GM18861 (cell line): ENCODE measurements around the gene SCFD2.
"Not testable (repeated sequence)": the region's sequence is repeated elsewhere in the genome, so short reads cannot be mapped to it uniquely, and the experiment has no call there.

ENCODE experiments used
- ATAC-seq: cut with Tn5 transposase; IDR thresholded peaks from one replicate; pipeline ENCODE4 v1.9.1; 2021; ENCODE audit not compliant: unreplicated experiment

The SCFD2 gene

DNA sequence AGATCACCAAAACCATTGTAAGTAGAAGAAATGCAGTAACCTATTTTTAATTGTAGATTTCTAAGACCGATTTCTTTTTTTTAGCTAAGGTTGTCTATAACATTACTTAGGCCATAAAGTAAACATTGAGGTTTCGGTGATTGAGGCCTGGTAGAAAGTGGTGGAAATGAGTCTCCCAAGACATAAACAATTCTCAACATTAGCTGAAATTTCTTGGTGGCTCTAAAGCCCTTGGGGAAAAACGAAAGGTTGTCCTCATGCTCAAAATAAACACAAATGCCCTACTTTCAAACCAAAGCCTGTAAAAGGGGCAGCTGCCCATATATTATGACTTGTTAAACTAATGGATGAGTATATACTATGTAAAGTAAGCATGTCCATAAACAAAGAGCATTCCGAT is 98.8 kb downstream of the SCFD2 start:
- no peak for ATAC-seq

DNA sequence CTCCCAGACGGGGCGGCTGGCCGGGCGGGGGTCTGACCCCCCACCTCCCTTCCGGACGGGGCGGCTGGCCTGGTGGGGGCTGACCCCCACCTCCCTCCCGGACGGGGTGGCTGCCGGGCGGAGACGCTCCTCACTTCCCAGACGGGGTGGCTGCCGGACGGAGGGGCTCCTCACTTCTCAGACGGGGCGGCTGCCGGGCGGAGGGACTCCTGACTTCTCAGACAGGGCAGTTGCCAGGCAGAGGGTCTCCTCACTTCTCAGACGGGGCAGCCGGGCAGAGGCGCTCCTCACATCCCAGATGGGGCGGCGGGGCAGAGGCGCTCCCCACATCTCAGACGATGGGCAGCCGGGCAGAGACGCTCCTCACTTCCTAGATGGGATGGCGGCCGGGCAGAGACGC is 109.9 kb downstream of the SCFD2 start:
- ATAC-seq: not testable (repeated sequence)

DNA sequence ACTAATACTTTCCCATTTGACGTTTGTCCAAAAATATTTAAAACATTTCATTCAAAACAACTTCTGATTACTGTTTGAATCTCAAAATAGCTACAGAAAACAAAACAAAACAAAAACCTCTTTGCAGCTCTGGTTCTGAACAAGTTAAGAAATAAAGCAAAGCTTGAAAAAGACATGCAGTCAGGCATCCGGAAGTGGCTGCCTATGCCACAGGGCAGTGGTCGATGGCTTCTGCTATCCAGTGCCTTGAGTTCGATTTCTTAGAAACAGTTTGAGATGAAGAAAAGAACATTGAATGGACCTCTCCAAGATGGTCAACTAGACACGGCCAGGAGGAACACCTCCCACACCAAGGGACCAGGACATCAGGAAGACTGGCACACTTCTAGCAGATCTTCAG is 125.3 kb downstream of the SCFD2 start:
- no peak for ATAC-seq

DNA sequence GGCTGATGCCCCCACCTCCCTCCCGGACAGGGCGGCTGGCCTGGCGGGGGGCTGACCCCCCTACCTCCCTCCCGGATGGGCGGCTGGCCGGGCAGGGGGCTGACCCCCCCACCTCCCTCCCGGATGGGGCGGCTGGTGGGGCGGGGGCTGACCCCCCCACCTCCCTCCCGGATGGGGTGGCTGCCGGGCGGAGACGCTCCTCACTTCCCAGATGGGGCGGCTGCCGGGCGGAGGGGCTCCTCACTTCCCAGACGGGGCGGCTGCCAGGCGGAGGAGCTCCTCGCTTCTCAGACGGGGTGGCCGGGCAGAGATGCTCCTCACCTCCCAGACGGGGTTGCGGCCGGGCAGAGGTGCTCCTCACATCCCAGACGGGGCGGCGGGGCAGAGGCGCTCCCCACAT is 127.5 kb downstream of the SCFD2 start:
- not testable (repeated sequence) for ATAC-seq

DNA sequence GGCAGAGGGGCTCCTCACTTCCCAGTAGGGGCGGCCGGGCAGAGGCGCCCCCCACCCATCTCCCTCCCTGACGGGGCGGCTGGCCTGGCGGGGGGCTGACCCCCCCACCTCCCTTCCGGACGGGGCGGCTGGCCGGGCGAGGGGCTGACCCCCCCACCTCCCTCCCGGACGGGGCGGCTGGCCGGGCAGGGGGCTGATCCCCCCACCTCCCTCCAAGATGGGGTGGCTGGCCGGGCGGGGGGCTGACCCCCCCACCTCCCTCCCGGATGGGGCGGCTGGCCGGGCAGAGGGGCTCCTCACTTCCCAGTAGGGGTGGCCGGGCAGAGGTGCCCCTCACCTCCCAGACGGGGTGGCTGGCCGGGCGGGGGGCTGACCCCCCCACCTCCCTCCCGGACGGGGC is 128.1 kb downstream of the SCFD2 start:
- ATAC-seq: not testable (repeated sequence)

DNA sequence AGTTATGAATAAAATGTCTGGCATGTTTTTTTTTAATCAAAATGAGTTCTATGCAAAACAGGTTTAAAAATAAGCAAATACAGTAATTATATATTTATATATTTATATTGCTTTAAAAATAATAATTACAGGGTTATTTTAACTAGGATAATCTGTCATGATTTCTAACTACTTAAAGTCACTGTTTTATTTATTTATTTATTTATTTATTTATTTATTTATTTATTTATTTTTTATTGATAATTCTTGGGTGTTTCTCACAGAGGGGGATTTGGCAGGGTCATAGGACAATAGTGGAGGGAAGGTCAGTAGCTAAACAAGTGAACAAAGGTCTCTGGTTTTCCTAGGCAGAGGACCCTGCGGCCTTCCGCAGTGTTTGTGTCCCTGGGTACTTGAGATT is 129.2 kb downstream of the SCFD2 start:
- not testable (repeated sequence) for ATAC-seq

DNA sequence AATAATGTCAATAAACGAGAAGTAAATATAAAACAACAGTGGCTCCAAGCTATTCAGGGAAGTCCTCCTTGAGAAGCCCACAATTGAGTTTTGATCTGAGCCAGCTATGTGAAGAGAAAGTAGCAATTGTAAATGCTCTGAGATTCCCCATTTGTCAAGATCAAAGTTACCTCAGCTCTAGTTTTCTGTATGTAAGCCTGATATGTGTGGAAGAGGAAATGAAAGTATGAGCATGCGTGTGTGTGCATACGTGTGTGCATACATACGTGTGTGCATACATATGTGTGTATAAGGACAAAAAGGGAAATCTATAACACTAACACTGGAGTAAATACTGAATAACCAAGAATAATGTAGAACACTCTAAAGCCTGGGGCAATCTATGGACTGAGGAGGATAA is 130.3 kb downstream of the SCFD2 start:
- ATAC-seq: no peak

DNA sequence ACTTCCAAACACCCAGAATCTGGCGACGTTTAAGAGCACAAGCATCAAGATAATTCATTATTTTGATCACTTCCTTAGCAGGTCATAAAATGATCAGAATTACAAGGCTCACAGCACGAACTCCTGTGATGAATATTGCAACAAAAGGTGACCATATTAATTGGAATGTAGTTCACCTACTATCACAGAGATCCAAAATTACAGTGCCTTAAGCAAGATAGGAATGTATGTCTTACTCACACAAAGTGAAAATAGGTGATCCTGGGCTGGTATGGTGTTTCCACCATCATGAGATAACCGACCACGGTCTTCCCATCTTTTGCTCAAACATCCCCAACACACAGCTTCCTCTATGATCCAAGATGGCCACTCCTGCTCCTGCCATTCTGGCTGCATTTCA is 131.2 kb downstream of the SCFD2 start:
- ATAC-seq: no peak

DNA sequence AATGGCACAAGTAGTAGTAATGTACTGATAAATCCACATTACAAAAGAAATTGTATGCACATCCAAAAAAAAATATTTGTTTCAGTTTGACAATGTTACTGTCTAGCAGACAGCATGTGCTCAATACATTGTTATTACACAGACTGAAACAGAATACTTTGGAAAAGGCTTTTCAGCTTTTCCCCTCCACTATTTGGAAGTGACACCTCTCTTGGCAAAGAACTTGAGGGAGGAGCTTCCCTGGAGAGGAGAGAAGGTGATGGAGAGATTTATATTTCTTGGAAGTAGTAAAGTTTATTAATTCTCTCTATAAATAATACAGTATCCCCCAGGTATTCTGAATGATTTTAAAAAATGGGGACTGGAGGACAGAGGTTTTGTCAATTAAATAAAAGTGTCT is 131.8 kb downstream of the SCFD2 start:
- ATAC-seq: no peak

DNA sequence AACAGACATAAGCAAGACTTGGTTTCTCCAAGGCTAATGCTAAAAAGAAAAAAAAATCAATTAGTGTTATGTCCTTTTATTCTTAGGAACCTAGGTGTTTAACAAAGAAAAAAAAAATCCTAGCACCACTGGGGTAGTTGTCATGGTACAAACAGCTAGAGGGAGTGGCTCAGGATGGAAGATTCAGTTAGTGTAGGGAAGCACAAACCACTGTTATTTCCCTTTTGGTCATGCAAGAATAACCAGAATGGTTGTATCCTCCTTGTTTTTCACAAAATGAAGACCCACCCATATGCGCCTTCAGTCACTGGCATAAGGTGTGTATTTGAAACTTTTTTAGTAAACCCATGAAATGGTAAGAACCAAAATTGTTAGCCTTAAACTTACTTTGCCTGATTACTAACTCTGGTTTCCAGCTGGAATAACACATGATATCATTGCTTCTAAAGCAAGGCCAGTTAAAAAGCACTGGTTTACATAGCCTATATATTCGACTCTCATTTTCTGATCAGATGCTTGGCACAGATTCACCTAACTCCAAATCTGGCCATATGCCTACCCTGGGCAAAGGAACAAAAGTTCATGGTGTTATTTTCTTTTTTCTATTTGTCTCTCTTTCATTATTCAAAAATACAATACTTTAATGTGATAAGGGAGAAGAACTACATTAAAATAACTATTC is 132.6 kb downstream of the SCFD2 start:
- ATAC-seq: no peak

DNA sequence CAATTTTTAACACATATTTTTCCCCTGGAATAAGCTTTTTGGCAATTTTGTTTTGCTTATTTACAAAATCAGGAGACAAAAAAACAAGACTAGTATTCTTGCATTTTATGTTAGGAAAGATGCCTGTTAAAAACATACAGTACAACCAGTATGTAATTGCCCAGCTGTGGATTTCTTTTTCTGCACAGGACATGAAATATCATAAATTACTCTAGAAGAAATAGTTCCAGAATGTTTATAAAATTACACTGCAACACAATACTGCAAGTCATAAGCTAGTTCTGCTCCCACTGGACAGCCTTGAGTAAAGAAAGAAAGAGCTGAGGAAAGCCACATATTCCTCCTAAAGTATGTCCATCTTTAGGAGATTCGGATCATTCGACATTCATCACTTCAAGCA is 133.5 kb downstream of the SCFD2 start:
- ATAC-seq: no peak

DNA sequence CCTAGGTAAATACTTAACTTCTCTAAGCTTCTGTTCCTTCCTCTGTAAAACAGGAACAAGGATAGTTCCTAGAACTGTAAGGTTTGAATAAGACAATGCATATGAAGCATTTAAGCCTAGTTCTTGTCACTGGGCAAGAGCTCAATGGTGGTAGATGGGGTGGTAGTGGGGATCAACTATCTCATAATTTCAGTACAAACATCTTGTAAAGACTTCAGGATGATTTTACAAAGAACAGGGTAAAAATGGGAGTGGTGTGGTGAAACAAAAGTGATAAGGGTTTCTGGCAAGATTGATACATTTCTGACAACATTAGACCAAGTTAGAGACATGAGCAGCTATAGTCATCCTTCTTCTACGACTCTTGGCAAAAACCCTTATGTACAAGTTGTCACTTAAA is 137.8 kb downstream of the SCFD2 start:
- ATAC-seq: no peak

DNA sequence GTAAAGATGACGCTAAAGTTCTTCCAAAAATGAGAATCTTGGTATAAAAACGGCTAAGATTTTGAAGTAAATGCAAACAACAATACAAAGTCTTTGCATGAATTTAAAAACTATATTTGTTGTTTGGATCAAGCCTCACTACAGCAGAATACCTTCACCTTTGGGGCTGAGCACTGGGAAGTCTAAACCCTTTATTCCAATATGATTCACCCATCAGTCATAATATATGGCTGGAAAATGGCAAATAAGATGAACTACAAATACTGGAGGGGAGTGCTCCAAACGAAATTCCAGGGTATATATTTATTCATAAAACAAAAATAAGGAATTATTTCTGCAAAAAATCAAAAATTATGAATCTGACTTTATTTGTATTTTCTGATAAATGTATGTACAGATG is 138.4 kb downstream of the SCFD2 start:
- ATAC-seq: no peak

DNA sequence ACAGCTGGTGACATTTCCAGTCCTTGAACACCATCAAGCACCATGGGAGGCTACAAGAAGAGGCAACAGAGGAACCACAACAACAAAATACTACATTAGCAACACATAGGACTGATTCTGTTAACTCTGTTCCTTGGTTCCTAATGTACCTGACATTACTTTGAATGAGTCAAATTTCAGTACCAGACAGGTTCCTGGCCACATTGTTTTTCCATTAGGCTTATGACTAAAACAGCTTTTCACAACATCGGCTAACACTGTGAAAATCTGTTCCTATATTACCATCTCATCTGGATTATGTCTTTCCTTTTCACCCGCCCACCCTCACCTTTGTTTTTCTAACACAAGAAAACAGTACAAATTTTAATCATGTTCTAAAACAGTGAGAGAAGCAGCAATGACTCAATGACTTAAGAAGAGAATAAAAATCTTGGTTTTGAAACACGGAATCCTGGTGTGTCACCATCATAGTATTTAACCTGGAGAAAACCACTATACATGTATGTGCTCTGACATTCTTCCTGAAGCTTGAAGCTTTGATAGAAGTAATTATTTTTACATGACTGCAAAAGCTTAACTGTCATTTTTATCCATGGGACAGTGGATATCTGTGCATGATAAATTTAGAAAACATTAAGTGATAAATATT is 143.9 kb downstream of the SCFD2 start:
- ATAC-seq: no peak

DNA sequence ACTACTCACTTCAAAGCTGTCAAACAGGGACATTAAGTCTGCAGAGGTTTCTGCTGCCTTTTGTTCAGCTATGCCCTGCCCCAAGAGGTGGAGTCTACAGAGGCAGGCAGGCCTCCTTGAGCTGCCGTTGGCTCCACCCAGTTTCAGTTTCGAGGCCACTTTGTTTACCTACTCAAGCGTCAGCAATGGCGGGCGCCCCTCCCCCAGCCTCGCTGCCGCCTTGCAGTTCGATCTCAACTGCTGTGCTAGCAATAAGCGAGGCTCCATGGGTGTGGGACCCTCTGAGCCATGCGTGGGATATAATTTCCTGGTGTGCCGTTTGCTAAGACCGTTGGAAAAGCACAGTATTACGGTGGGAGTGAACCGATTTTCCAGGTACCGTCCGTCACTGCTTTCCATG is 146.7 kb downstream of the SCFD2 start:
- not testable (repeated sequence) for ATAC-seq

DNA sequence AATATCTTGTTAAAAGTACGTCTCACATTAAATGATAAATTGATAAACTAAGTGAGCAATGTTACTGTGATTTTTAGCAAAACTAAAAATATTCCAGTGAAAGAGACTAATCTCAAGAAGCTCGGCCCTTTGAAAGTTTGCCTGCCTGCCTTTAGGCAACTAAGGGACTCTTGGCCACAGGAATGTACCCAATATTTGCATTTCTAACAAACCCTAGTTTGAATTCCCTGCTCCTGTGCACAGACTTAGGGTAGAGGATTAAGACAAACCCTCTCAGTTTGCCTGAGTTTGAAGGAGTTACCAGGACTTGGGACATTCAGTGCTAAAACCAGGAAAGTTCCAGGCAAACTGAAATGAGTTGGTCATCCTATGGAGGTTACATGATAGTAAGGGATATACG is 157.1 kb downstream of the SCFD2 start:
- ATAC-seq: no peak

DNA sequence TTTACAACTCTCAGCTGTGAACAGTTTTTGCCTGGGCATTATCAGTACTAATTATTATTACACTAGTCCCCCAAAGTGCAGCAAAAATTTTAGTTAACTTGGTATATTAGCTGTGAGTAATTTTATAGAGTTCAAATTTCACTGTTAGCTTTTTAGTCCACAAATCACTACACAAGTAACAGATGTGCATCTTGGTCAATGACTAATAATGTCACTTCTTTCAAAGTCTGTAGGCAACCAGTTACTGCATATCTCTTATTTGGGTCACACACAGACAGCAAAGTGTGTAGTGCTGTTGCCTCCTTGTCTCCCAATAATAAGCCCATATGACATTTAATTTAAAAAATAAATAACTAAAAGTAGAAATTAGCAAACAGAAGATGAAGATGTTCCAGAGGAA is 159.9 kb downstream of the SCFD2 start:
- ATAC-seq: no peak

DNA sequence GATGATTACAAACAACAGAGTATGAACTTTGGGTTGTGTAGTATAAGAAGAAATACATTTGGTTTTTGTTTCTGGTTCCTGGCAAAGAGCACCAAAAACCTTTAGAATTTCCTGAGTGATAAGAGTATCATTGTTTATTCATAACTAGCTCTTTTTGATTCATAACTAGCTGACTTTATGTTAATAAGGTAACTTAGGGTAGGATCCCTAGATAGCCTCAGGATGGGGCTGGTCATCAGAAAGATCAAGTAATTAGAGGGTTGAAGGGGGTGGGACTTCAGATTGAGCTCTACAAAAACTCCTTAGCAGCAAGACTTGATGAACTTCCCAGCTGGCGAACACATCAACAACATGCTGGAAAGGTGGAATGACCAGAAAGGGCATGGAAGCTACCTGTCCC is 166.5 kb downstream of the SCFD2 start:
- ATAC-seq: no peak

DNA sequence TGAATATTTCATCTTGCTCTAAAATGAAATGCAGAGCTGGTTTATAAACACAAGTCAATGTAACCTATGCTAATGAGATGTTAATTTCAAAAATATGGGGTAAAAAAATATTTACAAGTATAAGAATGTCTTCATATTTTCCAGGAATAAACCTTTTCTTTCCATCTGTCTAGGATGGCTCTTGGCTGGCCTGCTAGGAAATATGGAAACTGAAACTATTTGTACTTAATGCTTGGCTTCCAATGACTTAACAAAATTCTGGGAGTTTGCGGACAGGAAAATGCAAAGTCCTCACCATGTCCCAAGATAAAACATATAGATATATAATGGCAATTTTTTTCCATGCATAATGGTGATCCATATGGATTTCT is 168.1 kb downstream of the SCFD2 start:
- ATAC-seq: no peak

DNA sequence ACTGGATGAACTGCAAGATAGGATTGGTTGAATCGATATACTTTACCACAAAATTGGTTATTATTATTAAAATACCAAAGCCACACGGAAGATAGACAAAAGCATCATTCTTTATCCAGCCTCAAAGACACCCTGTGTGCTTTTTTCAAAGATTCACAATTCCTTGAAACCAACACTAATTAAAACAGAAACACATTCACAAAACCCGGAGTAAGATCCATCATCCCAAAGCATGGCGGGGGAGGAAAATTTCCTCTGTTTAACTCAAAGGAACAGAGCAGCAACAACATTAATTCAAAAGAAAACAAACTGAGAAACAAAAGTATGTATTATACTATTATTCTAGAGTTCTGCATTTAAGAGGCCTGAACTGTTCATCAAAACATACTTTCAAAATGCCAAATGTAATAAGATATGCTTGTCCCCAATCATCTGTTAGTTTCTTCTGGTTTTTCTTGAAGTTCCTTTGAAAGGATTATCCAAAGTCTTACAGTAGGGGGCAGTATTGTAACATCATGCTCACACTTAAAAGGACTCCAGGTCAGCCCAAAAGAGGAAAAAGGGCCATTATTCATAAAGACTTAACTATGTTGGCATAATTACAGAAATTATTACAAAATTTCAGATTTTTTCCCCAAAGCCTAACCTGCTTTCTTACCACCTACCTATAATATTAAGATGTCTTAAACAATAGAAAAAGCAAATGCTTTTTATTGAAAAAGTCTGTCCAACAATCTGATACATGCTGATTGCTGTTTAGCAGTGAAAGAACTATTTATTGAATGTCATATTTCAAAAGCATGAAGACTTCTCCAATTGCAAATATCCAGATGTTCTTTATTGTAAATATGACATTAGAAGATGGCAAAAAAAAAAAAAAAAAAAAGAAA is 168.7 kb downstream of the SCFD2 start:
- no peak for ATAC-seq

DNA sequence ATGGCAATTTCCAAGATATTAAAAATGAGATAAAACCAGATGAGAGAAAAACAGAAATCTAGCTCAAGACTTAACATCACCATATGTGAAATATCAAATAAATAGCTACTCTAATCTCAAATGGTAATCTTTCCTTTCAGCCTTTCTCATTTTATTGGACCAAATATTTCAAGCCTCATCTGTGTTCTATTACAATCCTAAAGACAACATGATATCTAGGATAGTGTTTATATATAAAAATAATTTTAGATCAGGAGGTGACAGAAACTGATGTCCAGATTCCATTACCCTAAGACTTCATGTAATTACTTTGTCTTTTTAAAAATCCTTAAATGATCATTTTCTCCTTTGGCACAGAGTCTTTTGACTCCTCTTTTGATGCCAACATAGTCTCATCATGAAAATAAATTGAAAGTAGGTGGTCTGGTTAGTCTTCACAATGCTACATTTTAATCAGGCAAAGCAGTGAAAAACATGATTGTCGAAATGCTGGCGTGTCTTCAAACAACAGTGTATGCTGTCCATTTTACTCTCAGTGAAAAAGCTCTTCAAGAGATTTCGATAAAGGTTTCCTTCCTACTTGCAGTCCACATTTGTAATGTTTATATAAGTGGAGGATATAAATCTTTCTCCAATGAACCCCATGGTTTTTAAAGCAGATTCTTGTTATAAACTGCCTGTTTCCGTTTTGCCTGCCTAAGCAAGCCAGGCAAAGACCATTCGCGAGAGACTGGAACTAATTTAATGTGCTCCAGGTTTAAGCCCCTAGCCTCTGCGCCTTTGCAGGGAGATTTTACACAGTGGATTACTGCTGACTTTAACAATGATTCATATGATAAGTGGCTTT is 169.8 kb downstream of the SCFD2 start:
- no peak for ATAC-seq
